ENCODE data around the gene SHISAL1.

DNA sequence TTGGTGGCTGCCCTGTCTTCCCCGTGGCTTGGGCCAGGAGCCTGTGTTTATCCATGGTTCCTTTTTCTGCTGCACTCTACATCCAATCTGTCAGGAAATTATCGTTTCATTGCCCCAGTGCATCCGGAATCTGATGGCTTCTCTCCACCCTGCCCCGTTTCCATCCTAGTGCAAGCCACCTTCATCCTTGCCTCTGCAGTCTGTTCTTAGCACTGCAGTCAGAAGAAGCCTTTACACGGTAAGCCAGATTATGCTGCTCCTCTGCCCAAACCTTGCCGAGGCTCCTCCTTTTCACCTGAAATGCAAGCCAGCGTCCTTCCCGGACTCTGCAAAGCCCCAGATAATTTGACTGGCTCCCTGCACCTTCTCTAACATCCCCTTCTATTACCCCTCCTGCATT is 86.9 kb downstream of the SHISAL1 start:
- TF ChIP-seq EZH2phosphoT487 (IDR thresholded peaks at IDR 0.05; ENCODE audit: insufficient read depth, low read depth) (no peak), EZH2 (IDR thresholded peaks at IDR 0.05; ENCODE audit: insufficient read depth, poor library complexity, severe bottlenecking) (no peak)
